Measurements from ENCODE around the gene PRDM16. TPM values are rescaled to one million over a fixed set of nuclear protein-coding genes. Genes with fewer than 3 reads are reported as not detected.

PRDM16 gene
- polyA plus RNA-seq, 2 of the 4 experiments (the other 2 are of a cell fraction): 0.03 to 0.35 TPM

GRCh38 chr1:3422638-3423037 lies 353.6 kb downstream of the PRDM16 start (continued):
- no peak for TF ChIP-seq ZNF302 (CRISPR knock-in tag; IDR thresholded peaks at IDR 0.05)

GRCh38 chr1:3423245-3423829 lies 354.3 kb downstream of the PRDM16 start:
- ChIA-PET CTCF (interaction anchor here (1.0 to 3.8 kb wide), 12 partner anchors 14 to 1009 kb away, joined by 3 to 24 read pairs (median 4); no protein-coding TSS in a partner anchor), POLR2A (no interaction called here)
- no peak overlapping the region for H3K4me3 ChIP-seq
- 92% methylated on average over 5 of the region's 23 CpGs for WGBS (ENCODE audit: missing lambda C conversion rate)
- no peak for TF ChIP-seq SREBF2 (IDR thresholded peaks at IDR 0.05)
- no peak for TF ChIP-seq EP300 (IDR thresholded peaks at IDR 0.05)
- TF ChIP-seq ATOH8 (CRISPR knock-in tag; IDR thresholded peaks at IDR 0.05; ENCODE audit: low read depth): no peak
- TF ChIP-seq ESRRA (IDR thresholded peaks at IDR 0.05; ENCODE audit: borderline replicate concordance, low read length): no peak
- TF ChIP-seq CEBPB (IDR thresholded peaks at IDR 0.05): no peak
- TF ChIP-seq FOXS1 (CRISPR knock-in tag; IDR thresholded peaks at IDR 0.05): no peak
- no peak for TF ChIP-seq RNF2 (IDR thresholded peaks at IDR 0.05; ENCODE audit: borderline replicate concordance, low read depth)
- no peak for TF ChIP-seq GATA3 (IDR thresholded peaks at IDR 0.05; ENCODE audit: borderline replicate concordance)
- TF ChIP-seq ZSCAN20 (CRISPR knock-in tag; IDR thresholded peaks at IDR 0.05): no peak
- no peak for TF ChIP-seq KDM5A (IDR thresholded peaks at IDR 0.05)
- TF ChIP-seq EHF (CRISPR knock-in tag; IDR thresholded peaks at IDR 0.05): no peak
- no peak for TF ChIP-seq HMGXB4 (CRISPR knock-in tag; IDR thresholded peaks at IDR 0.05; ENCODE audit: borderline replicate concordance)
- TF ChIP-seq USF2 (IDR thresholded peaks at IDR 0.05): no peak
- TF ChIP-seq HOXB5 (CRISPR knock-in tag; IDR thresholded peaks at IDR 0.05): no peak
- TF ChIP-seq RFX5 (IDR thresholded peaks at IDR 0.05): no peak
- no peak for TF ChIP-seq CHD2 (IDR thresholded peaks at IDR 0.05; ENCODE audit: low read length, partially characterized antibody)
- no peak for TF ChIP-seq BHLHE40 (IDR thresholded peaks at IDR 0.05; ENCODE audit: low read depth, low read length)
- no peak for TF ChIP-seq NFE2L2 (conservative IDR thresholded peaks at IDR 0.05; ENCODE audit: low read length)
- no peak for TF ChIP-seq KDM1A (IDR thresholded peaks at IDR 0.05; ENCODE audit: low read depth)
- TF ChIP-seq EHMT2 (IDR thresholded peaks at IDR 0.05; ENCODE audit: low read depth): no peak
- no peak for ATAC-seq
- no peak overlapping the region for H3K27ac ChIP-seq
- no peaks in the 10 kb centered on the region for H3K9me3 ChIP-seq
- peaks cover 3% of the 10 kb centered on the region; the same call in 1 of the 3 replicates for H3K4me1 ChIP-seq
- no peak for FAIRE-seq
- H3K4me2 ChIP-seq: no peak overlapping the region
- no peak for DNase-seq (ENCODE audit: low read depth in 1 of 2, low spot score in 1 of 2)

- Histone ChIP-seq H3K4me3 (no peak overlapping the region), H3K4me2 (no peak overlapping the region), H3K27ac (no peak overlapping the region), H3K4me1 (peaks cover 3% of the 10 kb centered on the region; the same call in 1 of the 3 replicates), H3K9me3 (no peaks in the 10 kb centered on the region)
- DNase-seq (ENCODE audit: low read depth in 1 of 2, low spot score in 1 of 2): no peak
- no peak for FAIRE-seq
- WGBS (ENCODE audit: missing lambda C conversion rate): 61% methylated on average over 17 of the region's 28 CpGs
- CTCF ChIA-PET: interaction anchor here (0.7 to 3.8 kb wide), 32 partner anchors 8 to 1010 kb away, joined by 3 to 24 read pairs (median 4); no protein-coding TSS in a partner anchor
- POLR2A ChIA-PET: no interaction called here
- ATAC-seq: no peak; a peak in 1 of 6 replicates
- TF ChIP-seq RCOR1 (IDR thresholded peaks at IDR 0.05; ENCODE audit: low read depth, low read length) (no peak), HEYL (CRISPR knock-in tag; IDR thresholded peaks at IDR 0.05) (no peak), POLR2A (IDR thresholded peaks at IDR 0.05; ENCODE audit: low read length) (no peak), RFX5 (IDR thresholded peaks at IDR 0.05) (no peak), KDM5A (IDR thresholded peaks at IDR 0.05) (no peak), HOXA7 (CRISPR knock-in tag; IDR thresholded peaks at IDR 0.05) (no peak), E2F6 (IDR thresholded peaks at IDR 0.05; ENCODE audit: borderline replicate concordance, low read depth) (no peak), NFE2L2 (conservative IDR thresholded peaks at IDR 0.05; ENCODE audit: low read length) (no peak), USF2 (IDR thresholded peaks at IDR 0.05) (no peak), ZC3H11A (IDR thresholded peaks at IDR 0.05) (no peak), CBX8 (IDR thresholded peaks at IDR 0.05) (no peak), SMC3 (IDR thresholded peaks at IDR 0.05) (no peak), PHF8 (IDR thresholded peaks at IDR 0.05; ENCODE audit: borderline replicate concordance, low read depth) (no peak), MYC (IDR thresholded peaks at IDR 0.05; ENCODE audit: borderline replicate concordance, low read length) (no peak), FOSL2 (IDR thresholded peaks at IDR 0.05) (no peak), FOSL2 (CRISPR knock-in tag; IDR thresholded peaks at IDR 0.05) (no peak), EP300 (IDR thresholded peaks at IDR 0.05) (no peak)
Observed at GRCh38 chr1:3423896-3424611, 355.1 kb downstream of the PRDM16 start.

Data from A549 (cell line).